Fibroblast of skin of right quadriceps (primary cell): ENCODE data around the gene HOXB4.

Experiments
- DNase-seq: peaks from one replicate; pipeline ENCODE4 v3.0.0-alpha.2; 2013

The HOXB4 gene

DNA sequence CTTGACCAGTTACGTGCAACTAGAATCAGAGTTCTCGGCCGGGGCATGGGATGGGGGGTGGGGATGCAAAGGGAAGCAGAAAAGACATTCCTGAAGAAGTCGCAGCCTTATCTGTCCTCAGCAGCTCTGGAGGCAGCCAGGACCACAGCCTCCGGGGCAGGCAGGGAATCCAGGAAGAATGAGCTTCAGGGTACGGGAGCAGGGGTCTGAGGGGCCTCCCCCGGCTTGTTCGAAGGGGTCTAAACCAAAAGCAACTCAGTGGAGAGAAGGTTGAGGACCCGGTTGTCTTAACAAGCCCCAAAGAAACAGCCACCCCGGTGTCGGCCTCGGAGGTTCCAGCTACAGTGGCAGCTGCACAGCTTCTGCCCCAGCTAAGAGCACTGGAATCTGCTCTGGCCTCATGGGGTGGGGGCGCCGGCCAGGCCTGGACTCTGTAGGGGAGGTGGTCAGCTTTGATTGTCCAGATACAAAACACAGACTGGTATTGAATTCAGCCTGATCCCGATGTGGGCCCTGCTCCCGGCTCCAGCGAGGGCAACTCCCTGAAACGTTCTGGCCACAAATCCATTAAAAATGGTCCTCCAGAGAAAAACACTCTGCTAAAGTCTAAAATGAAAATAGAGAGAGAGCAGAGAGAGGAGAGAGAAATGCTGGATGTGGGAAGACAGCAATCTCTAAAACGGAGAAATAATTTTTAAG lies 7.7 kb downstream of the HOXB4 start:
- no peak for DNase-seq

DNA sequence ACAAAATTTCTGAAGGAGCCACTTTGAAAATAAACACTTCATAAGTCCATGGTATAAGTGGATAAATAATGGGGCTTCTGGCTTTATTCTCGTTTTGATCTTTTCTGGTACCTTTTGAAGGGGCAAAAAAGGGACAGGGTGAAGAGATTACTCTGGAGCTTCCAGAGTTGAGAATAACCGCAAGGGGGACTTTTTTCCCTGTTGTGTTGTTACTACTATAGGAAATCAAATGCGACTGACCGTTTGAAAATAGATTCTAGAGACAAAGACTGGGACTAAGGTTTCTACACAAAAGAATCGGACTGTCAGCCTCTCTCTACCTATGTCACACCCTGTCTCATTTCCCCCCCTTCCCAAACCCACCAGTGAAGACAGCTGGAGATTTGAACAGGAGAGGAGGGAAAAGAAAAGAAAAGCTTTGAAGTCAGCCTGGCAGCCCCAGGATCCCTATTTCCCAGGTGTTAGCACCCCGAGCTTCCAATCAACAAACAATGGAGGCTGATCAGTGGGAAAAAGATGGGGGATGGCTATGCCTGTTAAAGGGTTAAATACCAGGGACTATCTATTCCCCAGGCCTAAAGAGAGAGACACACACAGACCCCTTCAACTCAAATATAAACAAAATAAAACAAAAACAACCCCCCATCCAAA lies 8.4 kb downstream of the HOXB4 start:
- no peak for DNase-seq

DNA sequence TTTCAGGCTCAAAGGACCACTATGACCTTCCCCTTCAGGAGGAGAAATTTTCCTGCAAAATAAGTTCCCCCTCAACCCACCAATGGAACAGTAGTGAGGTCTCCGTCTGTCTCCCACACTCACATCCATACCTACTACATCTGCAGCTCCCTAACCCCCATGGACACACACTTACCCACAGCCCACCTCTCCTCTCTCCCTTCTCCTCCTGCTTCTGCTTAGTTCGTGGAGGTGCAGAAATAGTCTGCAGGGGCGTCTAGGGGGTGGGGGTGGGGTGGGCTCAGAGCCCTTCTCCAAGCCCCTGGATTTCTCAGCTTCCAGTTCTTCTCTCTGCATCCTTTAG lies 8.9 kb downstream of the HOXB4 start:
- DNase-seq = no peak

DNA sequence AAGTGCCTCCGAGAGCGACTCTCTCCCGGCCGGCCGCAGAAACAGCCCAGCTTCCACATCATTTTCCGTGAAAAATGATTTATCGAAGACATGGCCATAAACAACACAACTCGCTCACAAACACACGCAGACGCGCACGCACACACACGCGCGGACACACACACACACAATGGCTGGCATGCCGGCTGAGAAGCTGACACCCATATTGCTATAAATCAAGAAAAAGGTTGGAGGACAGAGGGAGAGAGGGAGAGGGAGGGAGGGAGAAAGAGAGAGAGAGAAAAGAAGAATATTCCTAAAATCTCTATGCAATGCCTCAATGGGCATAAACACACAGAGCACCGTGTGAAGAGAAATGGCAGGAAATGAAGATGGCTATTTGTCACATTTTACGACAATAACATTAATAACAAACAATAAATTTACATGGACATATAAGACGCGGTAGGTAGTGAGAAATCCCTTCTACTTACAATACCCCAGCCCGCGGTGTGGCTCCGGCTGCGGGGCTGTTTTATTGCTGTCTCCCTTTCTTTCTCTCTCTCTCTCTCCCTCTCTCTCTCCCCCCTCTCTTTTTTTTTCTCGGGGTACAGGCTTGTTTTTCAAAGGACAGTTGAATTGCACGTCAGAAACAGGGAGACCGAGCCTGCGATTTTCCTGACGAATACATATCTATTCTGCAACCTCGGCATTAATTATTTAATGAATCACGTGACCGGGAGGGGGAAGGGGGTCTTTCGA lies 9.5 kb downstream of the HOXB4 start:
- DNase-seq = no peak

DNA sequence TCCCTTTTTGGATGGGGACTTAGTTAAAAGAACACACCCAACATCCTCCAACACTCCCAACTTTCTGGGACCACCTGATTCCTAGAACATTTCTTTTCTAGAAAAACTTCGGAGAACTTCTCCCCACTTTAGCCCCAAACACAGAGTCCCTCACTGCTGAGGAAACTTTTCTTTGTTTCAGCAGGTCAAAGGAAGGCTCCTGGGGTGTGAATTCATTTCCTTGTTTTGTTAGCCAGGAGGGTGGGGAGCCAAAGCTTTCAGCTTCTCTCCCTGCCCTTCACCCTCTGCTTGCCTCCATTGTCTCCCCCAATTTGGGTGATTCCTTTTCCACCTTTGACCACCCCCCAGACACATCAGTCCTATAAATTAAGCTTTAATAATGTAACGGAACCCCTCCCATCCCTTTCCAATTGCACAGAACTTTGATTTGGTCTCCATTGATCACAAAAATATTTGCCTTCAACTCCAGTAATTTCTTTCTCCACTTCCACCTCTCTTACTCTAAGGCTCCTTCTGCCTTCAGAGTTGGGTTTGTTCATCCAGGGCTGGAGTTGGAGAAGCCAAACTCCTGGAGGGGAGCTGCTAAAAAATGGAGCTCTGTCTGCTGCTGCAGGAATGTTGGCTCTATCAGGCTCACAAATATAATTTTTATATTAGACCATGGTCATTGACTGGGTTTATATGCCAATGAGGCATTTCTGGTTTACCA lies 10.3 kb downstream of the HOXB4 start:
- no peak for DNase-seq

DNA sequence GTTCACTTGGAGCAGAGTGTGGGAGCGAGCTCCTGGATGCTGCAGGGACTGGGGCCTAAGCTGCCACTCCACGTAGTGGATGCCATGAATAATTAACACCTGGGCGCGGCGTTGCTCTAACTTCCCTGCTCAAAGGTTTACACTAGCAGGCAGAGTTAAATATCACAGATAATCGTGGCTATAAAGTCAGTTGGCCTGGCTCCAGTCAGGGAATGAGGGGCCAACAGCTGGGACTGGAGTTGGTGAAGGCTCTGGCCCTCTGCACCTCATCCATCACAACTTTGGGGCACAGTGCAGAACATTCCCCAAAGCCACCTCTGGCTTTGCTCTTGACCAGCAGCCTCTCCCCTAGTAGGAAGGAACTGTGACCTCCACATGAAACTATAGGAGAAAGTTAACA lies 10.9 kb downstream of the HOXB4 start:
- no peak for DNase-seq

DNA sequence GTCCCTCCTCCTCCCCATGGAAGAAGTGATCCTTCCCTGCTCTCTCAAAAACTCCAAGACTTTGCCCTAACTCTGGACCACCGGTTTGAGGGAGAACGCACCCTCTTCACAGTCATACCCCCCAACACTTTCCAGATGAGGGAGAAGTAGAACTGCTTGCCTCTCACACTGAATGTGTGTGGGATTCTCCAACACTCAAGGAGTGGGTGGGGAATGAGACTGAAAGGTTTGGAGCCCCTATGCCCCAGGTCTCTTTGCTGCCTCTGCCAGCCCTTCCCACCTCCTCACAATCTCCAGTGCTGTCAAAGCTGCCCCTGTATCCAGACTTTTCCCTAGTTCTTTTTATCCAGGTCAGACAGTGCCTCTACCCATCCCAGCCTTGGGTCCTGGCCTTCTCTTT lies 11.4 kb downstream of the HOXB4 start:
- DNase-seq = no peak

DNA sequence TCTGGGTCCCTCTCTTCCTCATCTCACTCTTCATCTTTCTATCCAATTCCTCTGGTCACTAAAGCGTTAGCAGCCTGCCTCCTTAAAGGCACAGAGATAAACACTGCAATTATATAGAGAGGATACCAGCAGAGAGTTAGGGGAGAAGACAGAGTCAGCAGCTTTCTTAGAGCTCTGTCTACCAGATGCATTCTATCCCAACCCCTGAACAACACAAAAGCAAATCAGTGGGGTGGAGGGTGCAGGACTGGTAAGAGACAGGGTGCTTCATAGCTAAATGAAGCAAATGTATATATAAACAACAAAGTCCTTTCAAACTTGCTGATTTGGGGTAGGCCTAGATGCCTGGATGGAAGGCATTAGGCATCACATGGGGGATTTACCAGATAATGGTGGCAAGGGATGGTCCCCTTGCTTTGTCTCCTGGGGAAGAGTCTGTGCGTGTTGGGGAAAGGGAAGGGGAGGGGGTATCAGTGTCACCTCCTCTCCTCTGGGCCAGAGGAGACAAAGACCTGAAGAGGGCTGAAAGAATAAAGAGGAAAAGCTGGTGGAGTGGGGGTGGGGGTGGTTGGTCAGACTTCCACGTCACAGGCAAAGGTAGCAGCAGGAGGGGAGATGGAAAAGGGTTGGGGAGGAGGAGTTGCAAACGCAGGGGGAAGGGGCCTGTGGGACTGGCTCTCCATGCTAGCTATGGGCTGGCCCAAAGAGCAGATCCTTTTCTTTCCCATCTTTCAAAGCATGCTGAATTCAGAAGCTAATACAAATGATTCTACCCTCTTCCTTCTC lies 12.0 kb downstream of the HOXB4 start:
- DNase-seq = no peak

DNA sequence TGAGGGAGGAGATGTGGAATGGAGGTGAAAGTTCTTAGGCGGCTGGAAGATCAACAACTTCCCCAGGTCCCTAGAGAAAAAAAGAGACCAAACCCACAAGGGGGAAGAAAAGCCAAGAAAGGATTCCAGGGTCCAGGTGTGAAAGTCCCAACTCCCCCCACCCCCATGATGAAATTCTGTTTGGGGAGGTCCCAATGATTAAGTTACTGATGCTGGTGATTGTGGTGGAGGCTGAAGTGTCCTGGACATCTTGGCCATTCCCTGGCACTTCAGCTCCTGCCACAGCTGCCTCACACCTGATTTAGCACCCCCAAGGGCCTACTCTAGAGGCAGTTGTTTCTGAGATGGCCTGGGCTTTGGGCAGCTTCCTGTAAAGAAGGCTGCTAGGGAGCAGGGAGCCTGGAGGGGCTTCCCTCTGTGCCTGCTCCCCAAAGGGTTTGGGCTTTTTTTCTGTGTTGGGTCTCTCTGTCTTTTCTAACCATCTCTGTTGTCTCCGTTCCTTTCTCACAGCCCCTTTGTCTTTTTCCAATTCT lies 13.1 kb downstream of the HOXB4 start:
- DNase-seq = no peak

DNA sequence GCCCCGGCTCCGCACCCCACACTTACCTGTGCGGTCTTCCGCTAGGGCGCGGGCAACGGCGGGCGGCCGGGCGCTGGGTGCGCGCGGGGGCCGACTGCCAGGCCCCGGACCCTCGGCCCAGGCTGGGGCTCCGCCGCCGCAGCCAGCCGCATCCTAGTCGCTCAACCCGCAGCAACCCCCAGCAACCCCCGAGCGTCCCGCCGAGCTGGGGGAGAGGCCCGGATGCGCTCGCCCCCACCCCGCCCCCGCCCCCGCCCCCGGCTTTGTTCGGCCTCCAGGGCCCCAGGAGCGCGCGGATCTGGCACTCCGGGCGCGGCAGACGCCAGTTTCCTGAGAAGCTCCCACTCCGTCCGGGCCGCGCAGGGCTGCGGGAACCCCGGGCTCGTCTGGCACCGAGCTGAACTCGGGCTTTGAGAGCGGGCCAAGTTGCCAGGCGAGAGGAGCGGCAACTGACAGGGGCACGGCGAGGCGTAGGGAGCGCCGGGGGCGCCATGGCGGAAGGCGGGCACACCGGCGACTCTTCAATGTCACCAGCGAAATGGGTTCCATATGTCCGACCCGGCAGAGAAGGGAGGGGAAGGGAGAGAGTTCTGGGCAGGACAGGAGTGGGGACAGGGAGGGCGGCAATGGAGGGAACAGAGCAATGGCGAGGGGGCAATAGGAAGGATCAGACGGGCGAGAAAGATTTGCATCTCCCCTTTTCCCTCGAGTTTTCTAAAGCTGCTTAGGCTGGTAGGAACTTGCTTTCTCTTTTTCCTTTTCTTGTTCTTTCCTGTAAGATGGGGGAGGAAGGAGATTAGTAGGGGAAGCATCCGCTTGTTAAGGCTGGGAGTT lies 13.7 kb downstream of the HOXB4 start:
- DNase-seq = no peak

DNA sequence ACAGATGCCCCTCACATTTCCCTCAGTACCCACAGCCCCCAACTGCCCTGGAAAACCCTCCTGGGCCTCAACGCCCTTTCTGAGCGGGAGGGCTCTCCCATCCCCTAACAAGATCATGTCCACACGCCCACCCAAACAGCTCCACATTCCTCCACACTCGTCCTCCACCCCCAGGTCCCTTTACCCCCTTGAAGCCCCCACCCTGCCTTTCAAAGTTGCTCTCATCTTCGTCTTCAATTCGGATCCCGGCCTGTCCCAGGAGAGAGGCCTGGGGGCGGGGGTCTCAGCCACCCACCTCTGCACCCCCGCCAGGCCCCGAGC lies 14.3 kb downstream of the HOXB4 start:
- DNase-seq = no peak

DNA sequence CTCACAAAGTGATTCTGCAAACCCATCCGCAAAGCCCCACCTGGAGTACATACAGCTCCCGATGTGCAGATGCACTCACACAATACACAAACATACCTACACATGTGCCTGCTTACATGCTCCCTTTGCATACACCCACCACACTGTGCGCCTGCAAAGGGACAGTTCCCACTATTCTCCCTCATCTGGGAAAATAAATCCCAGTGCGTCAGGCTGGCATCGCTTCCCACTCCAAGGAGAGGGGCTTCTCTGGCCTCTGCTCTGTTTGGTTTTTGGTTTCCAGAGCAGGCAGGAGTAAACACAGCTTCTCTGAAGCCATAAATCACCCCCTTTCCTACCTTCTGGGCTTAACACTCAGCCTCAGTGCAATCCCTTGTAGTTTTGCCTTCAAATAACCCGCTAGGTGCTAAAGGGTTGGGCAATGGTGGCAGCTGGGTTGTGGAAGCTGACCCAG lies 14.7 kb downstream of the HOXB4 start:
- DNase-seq = no peak

DNA sequence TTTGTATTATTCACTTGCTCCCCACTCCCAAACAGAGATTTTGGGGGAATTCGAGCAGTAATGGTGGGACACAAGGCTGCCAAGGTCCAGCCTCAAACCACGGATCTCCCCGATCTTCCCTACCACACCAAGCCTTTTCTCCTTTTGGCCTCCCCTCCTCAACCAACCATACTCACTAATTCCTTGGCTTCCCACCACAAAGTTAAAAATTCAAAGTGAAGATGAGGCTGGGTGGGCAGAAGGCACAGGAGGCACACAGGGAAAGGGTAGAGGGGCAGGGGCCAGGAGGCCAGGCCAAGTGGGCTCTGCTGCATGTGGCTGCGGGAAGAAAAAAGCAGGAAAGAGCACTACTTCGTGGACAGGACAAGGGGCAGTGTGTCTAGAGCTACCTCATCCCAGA lies 15.2 kb downstream of the HOXB4 start:
- DNase-seq = no peak

DNA sequence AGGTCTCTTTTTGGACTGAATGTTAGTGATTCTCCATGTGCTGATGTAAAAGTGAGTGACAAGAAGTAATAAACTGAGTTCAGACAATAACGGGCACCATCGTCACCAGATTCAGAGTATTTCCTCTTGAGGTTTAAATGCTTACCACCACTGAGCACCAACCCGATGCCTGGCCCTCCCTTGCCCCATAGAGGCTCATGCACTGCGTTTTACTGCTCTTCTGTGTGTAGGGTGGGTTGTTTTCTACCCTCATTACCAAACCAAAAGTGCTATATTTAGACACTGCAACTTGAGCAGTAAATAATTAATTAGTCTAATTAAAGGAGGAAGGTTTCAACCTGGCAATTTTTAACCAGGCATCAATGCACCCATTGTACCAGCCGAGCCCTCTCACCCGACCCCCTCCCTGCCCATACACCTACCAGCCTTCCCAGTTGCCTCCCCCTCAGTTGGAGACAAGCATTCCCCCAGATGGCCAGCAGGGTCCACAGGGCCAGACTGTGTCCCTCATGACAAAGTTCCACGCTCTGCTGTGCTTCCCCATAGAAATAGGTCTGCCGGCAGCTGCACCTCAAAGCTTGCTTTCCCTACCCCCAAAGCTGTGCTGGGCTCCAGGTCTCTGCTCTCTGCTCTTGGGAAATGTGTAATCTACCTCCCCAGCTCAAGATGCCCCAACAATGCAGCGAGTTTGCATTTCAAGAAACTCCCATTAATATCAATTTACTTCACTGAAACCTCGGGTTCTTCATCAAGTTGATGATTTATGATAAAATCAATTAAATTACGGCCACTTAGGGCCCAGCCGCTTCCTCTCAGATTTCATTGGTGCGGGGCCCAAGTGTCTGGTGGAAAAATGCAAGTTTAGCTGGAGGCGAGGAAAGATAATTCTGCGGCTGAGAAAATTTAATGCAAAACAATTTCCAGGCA lies 16.0 kb downstream of the HOXB4 start:
- peak; percentile 80 for DNase-seq

DNA sequence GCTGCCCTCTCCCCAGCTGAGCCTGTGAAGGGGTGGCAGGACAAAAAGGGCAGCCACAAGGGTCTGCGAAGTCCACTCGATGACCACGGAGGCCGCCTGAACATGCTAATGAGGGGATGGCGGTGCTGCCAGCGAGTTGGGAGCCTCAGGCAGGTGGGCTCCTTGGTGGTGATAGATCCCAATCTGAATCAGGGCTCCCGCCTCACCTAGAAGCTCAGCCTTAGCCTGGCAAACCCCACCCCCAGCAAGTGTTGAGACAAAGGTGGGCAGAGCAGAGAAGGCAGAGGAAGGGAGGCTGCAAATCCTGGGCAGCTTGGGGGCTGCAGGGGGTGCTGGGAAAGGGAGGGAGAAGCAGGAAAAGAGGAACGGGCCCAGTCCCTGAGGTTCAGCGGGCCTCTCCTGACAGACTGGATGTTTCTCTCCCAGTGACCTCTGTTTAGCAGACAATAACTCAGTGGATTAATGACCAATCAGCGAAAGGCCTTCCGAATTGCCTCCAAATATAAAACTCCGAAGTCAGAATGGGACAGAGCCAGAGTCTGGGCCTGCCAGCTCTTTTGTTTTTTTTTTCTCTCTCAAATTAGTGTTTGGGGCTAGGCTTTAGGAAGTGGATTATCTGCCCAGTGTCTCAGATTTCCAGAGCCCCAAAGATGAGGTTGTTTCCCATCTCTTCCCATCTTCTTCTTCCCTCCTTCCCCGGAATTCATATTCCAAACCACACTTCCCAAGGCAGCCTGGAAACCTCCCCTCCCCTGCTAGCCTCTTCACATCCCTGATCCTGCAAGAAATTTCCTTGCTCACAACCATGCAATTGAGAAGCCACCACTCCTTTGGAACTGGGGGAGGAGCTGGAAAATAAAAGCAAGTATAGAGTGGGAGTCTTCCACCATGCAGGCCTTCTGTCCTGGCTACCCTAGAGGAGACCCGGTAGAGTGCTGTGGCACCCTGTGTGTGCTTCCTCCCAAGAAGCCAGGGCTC lies 18.0 kb downstream of the HOXB4 start:
- no peak for DNase-seq

DNA sequence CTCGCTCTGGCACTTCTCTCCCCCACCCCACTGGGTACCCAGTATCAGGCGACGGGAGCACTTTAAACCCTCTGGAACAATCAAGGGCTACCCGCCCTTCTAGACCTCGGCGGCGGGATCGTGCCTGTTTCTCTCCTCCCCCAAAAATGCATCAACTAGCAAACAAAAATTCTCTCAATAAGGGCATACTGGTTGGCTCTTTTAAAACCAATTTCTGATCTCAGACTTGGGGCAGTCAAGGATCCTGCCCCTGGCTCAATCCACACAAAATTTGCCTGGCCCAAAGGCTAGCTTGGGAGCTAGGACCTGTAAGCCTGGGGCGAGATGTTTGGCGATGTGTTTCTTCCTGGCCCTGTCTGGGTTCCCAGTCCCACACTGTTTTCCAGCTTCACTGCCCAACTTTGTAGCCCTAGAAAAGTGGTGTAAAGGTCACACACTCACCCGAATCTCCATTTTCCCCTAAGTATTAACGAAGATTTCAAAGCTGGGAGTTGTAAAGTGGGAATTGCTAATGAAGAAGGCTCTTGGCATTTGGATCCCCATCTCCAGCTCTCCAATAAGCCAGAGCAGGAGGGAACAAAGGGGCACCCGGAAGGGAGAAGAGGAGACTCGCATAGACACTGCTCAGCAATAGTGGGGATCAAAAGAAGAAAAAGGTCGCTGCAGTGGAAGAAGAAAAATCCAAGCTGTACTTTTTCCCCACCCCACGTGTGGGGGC lies 18.9 kb downstream of the HOXB4 start:
- no peak for DNase-seq

DNA sequence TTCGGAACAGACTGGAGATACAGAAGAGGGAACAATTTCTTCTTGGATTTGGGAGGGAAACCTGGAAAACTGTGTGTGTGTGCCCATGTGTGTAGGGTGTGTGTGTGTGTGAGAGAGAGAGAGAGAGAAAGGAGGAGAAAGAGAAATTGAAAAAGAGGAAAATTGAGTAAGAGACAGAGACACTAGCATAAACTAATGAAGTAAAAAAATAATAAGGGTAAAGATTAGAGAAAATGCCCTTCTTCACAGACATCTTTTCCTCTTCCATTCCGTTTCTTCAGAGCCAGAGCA lies 19.4 kb downstream of the HOXB4 start:
- no peak for DNase-seq

DNA sequence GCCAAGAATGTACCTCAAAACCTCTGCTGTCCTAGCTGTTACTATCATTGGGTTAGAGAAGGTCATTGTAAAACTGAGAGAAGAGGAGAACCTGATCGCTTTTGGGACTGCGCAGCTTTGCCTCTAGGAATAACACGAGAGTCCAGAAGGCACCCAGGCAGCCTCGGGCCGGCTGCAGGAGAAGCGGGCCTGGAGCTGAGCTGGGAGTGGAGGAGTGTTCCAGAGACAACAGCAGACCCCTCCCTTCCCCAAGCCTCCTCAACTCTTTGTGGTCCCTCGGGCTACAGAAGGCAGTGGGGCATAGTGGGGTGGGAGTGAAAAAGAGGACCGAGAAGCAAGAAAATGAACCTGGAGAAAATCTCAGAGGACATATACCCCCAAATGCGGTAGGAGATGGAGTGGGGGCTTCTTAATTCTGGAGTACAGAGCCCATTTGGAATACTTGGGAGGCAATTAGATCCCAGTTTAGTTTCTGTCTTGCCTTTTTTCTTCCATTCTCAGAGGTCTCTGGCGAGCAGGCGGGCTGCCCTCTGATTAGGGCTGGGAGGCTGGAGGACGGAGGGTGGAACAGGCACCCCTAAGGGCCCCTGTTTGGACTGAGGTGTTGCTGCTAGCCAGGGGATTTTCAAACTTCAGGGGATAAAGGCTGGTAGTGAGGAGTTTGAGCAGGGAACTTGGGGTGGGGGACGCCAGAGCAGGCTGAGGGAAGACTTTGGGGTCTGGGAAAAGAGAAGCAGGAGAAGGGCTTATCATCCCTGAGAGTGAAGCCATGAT lies 19.9 kb downstream of the HOXB4 start:
- no peak for DNase-seq
